H9 (cell line): Measurements from ENCODE around the gene GRIK4. TPM values are rescaled to one million over a fixed set of nuclear protein-coding genes. Genes with fewer than 3 reads are reported as not detected.

ENCODE experiments used
- DNase-seq: peaks from one replicate; pipeline ENCODE4 v3.0.0-alpha.2; 2017
- H2AFZ ChIP-seq: one replicate; pipeline ENCODE4 v1.6.1; 2013; ENCODE audit warnings: mild to moderate bottlenecking, low read length, control low read depth, moderate library complexity
- H2AK5ac ChIP-seq: 2 replicates; pipeline ENCODE4 v1.6.1; 2013; ENCODE audit warnings: low read length, control low read depth, mixed read lengths; ENCODE audit not compliant: insufficient read length
- H2BK120ac ChIP-seq: one replicate; pipeline ENCODE4 v1.6.1; 2013; ENCODE audit warnings: low read depth, mild to moderate bottlenecking, low read length, control low read depth, inconsistent platforms; ENCODE audit not compliant: poor library complexity, severe bottlenecking
- H2BK12ac ChIP-seq: 2 replicates; pipeline ENCODE4 v1.6.1; 2013; ENCODE audit warnings: low read length, control low read depth, mixed read lengths, low read depth; ENCODE audit not compliant: insufficient read length
- H2BK15ac ChIP-seq: 2 replicates; pipeline ENCODE4 v1.6.1; 2013; ENCODE audit warnings: low read depth, low read length, control low read depth
- H2BK20ac ChIP-seq: one replicate; pipeline ENCODE4 v1.6.1; 2013; ENCODE audit warnings: low read depth, mild to moderate bottlenecking, low read length, control low read depth, inconsistent platforms; ENCODE audit not compliant: poor library complexity, severe bottlenecking
- H2BK5ac ChIP-seq: 2 replicates; pipeline ENCODE4 v1.6.1; 2013; ENCODE audit warnings: low read length, control low read depth, mixed read lengths; ENCODE audit not compliant: insufficient read length
- H3K14ac ChIP-seq: 2 replicates; pipeline ENCODE4 v1.6.1; 2013; ENCODE audit warnings: low read length, control low read depth; ENCODE audit not compliant: insufficient read depth
- H3K18ac ChIP-seq: 2 replicates; pipeline ENCODE4 v1.6.1; 2013; ENCODE audit warnings: low read depth, mild to moderate bottlenecking, mixed read lengths, low read length, control low read depth; ENCODE audit not compliant: insufficient read length
- H3K23ac ChIP-seq: 2 replicates; pipeline ENCODE4 v1.6.1; 2013; ENCODE audit warnings: low read length, control low read depth, mixed read lengths, low read depth; ENCODE audit not compliant: insufficient read length
- H3K23me2 ChIP-seq: 2 replicates; pipeline ENCODE4 v1.6.1; 2013; ENCODE audit warnings: low read depth, mild to moderate bottlenecking, mixed read lengths, low read length, control low read depth; ENCODE audit not compliant: insufficient read length, poor library complexity, severe bottlenecking
- H3K27ac ChIP-seq: 2 replicates; pipeline ENCODE4 v1.5.1; 2013; ENCODE audit warnings: low read length, control low read depth, mixed read lengths, low read depth; ENCODE audit not compliant: insufficient read length
- H3K27me3 ChIP-seq: 2 replicates; pipeline ENCODE4 v1.6.1; 2013; ENCODE audit warnings: low read length, control low read depth, inconsistent platforms; ENCODE audit not compliant: insufficient read depth
- H3K4ac ChIP-seq: 2 replicates; pipeline ENCODE4 v1.6.1; 2013; ENCODE audit warnings: low read depth, mild to moderate bottlenecking, control low read depth, inconsistent platforms, low read length, moderate library complexity
- H3K4me1 ChIP-seq: 2 replicates; pipeline ENCODE4 v1.6.1; 2013; ENCODE audit warnings: low read length, control low read depth, inconsistent platforms; ENCODE audit not compliant: insufficient read depth
- H3K4me2 ChIP-seq: 2 replicates; pipeline ENCODE4 v1.6.1; 2013; ENCODE audit warnings: low read length, control low read depth, mixed read lengths; ENCODE audit not compliant: insufficient read length, insufficient read depth
- H3K56ac ChIP-seq: 2 replicates; pipeline ENCODE4 v1.6.1; 2013; ENCODE audit warnings: low read depth, mild to moderate bottlenecking, mixed read lengths, low read length, control low read depth; ENCODE audit not compliant: insufficient read length
- H3K79me1 ChIP-seq: 2 replicates; pipeline ENCODE4 v1.6.1; 2013; ENCODE audit warnings: low read depth, mild to moderate bottlenecking, moderate library complexity, low read length, control low read depth, inconsistent platforms; ENCODE audit not compliant: insufficient read depth, poor library complexity, severe bottlenecking
- H3K79me2 ChIP-seq: 2 replicates; pipeline ENCODE4 v1.6.1; 2013; ENCODE audit warnings: low read length, control low read depth, inconsistent platforms; ENCODE audit not compliant: insufficient read depth
- H3K9ac ChIP-seq: 2 replicates; pipeline ENCODE4 v1.6.1; 2013; ENCODE audit warnings: low read length, control low read depth, mixed read lengths; ENCODE audit not compliant: insufficient read length; ENCODE audit errors: extremely low read depth
- H3K9me3 ChIP-seq: one replicate; pipeline ENCODE4 v1.6.1; 2013; ENCODE audit warnings: low read depth, low read length, inconsistent platforms; ENCODE audit not compliant: control insufficient read depth
- H3T11ph ChIP-seq: one replicate; pipeline ENCODE4 v1.6.1; 2013; ENCODE audit warnings: mild to moderate bottlenecking, low read length, control low read depth, inconsistent platforms
- H4K20me1 ChIP-seq: one replicate; pipeline ENCODE4 v1.6.1; 2013; ENCODE audit not compliant: control insufficient read depth, insufficient read length, insufficient read depth
- H4K5ac ChIP-seq: 2 replicates; pipeline ENCODE4 v1.6.1; 2013; ENCODE audit warnings: low read depth, mild to moderate bottlenecking, mixed read lengths, low read length, control low read depth; ENCODE audit not compliant: insufficient read length
- H4K8ac ChIP-seq: replicated peaks from 2 replicates; pipeline ENCODE4 v1.6.1; 2013; ENCODE audit warnings: low read length, control low read depth, mixed read lengths, low read depth; ENCODE audit not compliant: insufficient read length
- H4K91ac ChIP-seq: 2 replicates; pipeline ENCODE4 v1.6.1; 2013; ENCODE audit warnings: low read depth, mild to moderate bottlenecking, moderate library complexity, mixed read lengths, low read length, control low read depth; ENCODE audit not compliant: insufficient read length
- H3K27ac Mint-ChIP-seq, 3 experiments: 2 replicates in 2 of 3; 3 replicates in 1 of 3; pipeline ENCODE4 v1.8.0; 2020 to 2021; ENCODE audit warnings: mixed read lengths in 3 of 3, mild to moderate bottlenecking in 1 of 3, moderate library complexity in 1 of 3
- H3K27me3 Mint-ChIP-seq: 2 replicates; pipeline ENCODE4 v1.8.0; 2021; ENCODE audit warnings: low read depth, mild to moderate bottlenecking, moderate library complexity, mixed read lengths
- H3K36me3 Mint-ChIP-seq, 3 experiments: 2 replicates in 2 of 3; 3 replicates in 1 of 3; pipeline ENCODE4 v1.8.0; 2020 to 2021; ENCODE audit warnings: low read depth in 3 of 3, mixed read lengths in 3 of 3; ENCODE audit not compliant: insufficient read depth in 1 of 3
- H3K4me1 Mint-ChIP-seq, 2 experiments: 2 replicates each; pipeline ENCODE4 v1.8.0; 2020; ENCODE audit warnings: mixed read lengths in 2 of 2
- H3K4me3 Mint-ChIP-seq, 2 experiments: 2 replicates in 1 of 2; 3 replicates in 1 of 2; pipeline ENCODE4 v1.8.0; 2020 to 2021; ENCODE audit warnings: mild to moderate bottlenecking in 2 of 2, mixed read lengths in 2 of 2, moderate library complexity in 1 of 2
- H3K9me3 Mint-ChIP-seq, 2 experiments: 2 replicates in 1 of 2; 3 replicates in 1 of 2; pipeline ENCODE4 v1.8.0; 2020; ENCODE audit warnings: mild to moderate bottlenecking in 2 of 2, mixed read lengths in 2 of 2, moderate library complexity in 1 of 2
- WGBS: extraction: QIAGEN DNeasy Blood & Tissue Kit; methylation state at CpG from one replicate; pipeline ENCODE4 v1.1.7; 2013; ENCODE audit warnings: missing lambda C conversion rate, low lambda C conversion rate, mixed read lengths; ENCODE audit not compliant: insufficient read length; ENCODE audit errors: extremely low coverage; 5-methylcytosine and 5-hydroxymethylcytosine counted together
- total RNA-seq: library from RNA; stranded (reverse); gene quantifications from 2 replicates; pipeline ENCODE4 v1.2.1, GENCODE V29; 2021
- TF ChIP-seq, protein P1 (sequence below): fragments of 200-600 bp; sonication (generic); conservative IDR thresholded peaks from 3 replicates; pipeline ENCODE4 v1.8.0; 2021; ENCODE audit warnings: antibody characterized with exemption, mild to moderate bottlenecking

Gene GRIK4
- total RNA-seq, 1 experiment from 2014 or later, result 2.3 TPM

DNA sequence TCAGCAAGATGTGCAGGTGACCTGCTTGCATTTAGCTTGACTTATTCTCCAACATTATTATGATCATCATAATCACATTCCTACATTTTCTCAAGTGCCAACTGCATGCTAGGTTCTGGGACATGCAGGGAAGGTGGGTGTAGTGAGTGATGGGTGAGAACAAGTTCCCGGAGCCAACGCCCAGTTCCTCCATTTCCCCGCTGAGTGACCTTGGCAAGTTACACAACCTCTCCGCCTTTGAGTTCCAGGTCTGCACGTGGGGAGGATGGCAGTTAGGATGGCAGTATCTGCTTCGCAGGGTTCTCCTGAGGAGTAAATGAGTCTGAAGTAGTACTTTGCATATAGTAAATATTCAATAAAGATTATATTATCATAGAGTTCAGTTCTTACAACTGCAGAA, 140.3 kb downstream of the GRIK4 start:
- Histone ChIP-seq H2BK20ac (no peak overlapping the region), H3K4ac (no peak overlapping the region), H2BK120ac (no peak overlapping the region), H4K20me1 (no peaks in the 10 kb centered on the region), H3K79me1 (no peaks in the 10 kb centered on the region), H3K79me2 (no peaks in the 10 kb centered on the region), H2BK5ac (no peak overlapping the region), H2AFZ (no peak overlapping the region), H3T11ph (no peak overlapping the region), H3K27ac (no peak overlapping the region), H3K18ac (no peak overlapping the region), H4K8ac (no peak overlapping the region), H3K9ac (no peak overlapping the region), H4K91ac (no peak overlapping the region), H3K27me3 (peaks cover 27% of the 10 kb centered on the region), H2AK5ac (no peak overlapping the region), H3K14ac (no peak overlapping the region), H3K9me3 (no peaks in the 10 kb centered on the region), H3K4me2 (no peak overlapping the region), H2BK12ac (no peak overlapping the region), H2BK15ac (no peak overlapping the region), H4K5ac (no peak overlapping the region), H3K23ac (no peak overlapping the region), H3K4me1 (no peaks in the 10 kb centered on the region), H3K23me2 (no peaks in the 10 kb centered on the region), H3K56ac (no peak overlapping the region)
- Mint-ChIP-seq H3K4me1 (no peaks in the 10 kb centered on the region), H3K27ac (no peak overlapping the region), H3K27me3 (peaks cover 93% of the 10 kb centered on the region), H3K4me3 (no peak overlapping the region), H3K9me3 (no peaks in the 10 kb centered on the region; a peak in 1 of 5 replicates), H3K36me3 (no peaks in the 10 kb centered on the region)
- no CpG with 5 or more reads among the region's 6 CpGs for WGBS
- no peak for DNase-seq
- TF ChIP-seq, protein P1, sequence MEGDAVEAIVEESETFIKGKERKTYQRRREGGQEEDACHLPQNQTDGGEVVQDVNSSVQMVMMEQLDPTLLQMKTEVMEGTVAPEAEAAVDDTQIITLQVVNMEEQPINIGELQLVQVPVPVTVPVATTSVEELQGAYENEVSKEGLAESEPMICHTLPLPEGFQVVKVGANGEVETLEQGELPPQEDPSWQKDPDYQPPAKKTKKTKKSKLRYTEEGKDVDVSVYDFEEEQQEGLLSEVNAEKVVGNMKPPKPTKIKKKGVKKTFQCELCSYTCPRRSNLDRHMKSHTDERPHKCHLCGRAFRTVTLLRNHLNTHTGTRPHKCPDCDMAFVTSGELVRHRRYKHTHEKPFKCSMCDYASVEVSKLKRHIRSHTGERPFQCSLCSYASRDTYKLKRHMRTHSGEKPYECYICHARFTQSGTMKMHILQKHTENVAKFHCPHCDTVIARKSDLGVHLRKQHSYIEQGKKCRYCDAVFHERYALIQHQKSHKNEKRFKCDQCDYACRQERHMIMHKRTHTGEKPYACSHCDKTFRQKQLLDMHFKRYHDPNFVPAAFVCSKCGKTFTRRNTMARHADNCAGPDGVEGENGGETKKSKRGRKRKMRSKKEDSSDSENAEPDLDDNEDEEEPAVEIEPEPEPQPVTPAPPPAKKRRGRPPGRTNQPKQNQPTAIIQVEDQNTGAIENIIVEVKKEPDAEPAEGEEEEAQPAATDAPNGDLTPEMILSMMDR, result no peak
